Kidney epithelial cell (primary cell): ENCODE measurements around the gene ARHGAP24. TPM values are rescaled to one million over a fixed set of nuclear protein-coding genes. Genes with fewer than 3 reads are reported as not detected.

Source experiments
- DNase-seq: peaks from one replicate; pipeline ENCODE4 v3.0.0-alpha.2; 2010; ENCODE audit warnings: low read depth
- H3K27me3 ChIP-seq: 2 replicates; pipeline ENCODE4 v1.6.0; 2011; ENCODE audit warnings: low read length; ENCODE audit not compliant: control insufficient read depth, insufficient read depth
- H3K36me3 ChIP-seq: 2 replicates; pipeline ENCODE4 v1.5.1; 2011; ENCODE audit warnings: low read length; ENCODE audit not compliant: control insufficient read depth, insufficient read depth
- H3K4me3 ChIP-seq: 2 replicates; pipeline ENCODE4 v1.5.1; 2011; ENCODE audit warnings: low read depth, mild to moderate bottlenecking, control low read depth, low read length
- total RNA-seq: library from RNA; depleted of rRNA; stranded (reverse); fragments of >200 nt; gene quantifications from 2 replicates; pipeline ENCODE4 v1.2.3, GENCODE V29; 2015
- TF ChIP-seq, protein P1 (sequence below): IDR thresholded peaks from 2 replicates; pipeline ENCODE4 v1.5.1; 2011; ENCODE audit warnings: mild to moderate bottlenecking, moderate library complexity, low read length, control low read depth, inconsistent platforms; ENCODE audit not compliant: insufficient read depth, poor library complexity, severe bottlenecking

ARHGAP24 gene
- total RNA-seq, 1 donor from 2014 or later = 9.6 TPM

- TF ChIP-seq, protein P1, sequence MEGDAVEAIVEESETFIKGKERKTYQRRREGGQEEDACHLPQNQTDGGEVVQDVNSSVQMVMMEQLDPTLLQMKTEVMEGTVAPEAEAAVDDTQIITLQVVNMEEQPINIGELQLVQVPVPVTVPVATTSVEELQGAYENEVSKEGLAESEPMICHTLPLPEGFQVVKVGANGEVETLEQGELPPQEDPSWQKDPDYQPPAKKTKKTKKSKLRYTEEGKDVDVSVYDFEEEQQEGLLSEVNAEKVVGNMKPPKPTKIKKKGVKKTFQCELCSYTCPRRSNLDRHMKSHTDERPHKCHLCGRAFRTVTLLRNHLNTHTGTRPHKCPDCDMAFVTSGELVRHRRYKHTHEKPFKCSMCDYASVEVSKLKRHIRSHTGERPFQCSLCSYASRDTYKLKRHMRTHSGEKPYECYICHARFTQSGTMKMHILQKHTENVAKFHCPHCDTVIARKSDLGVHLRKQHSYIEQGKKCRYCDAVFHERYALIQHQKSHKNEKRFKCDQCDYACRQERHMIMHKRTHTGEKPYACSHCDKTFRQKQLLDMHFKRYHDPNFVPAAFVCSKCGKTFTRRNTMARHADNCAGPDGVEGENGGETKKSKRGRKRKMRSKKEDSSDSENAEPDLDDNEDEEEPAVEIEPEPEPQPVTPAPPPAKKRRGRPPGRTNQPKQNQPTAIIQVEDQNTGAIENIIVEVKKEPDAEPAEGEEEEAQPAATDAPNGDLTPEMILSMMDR = no peak
- no peaks in the 10 kb centered on the region for H3K36me3 ChIP-seq
- no peak overlapping the region for H3K4me3 ChIP-seq
- H3K27me3 ChIP-seq = no peaks in the 10 kb centered on the region
- DNase-seq = no peak
These were observed 43.0 kb upstream of the ARHGAP24 start for GRCh38 chr4:85431881-85432485.

DNA sequence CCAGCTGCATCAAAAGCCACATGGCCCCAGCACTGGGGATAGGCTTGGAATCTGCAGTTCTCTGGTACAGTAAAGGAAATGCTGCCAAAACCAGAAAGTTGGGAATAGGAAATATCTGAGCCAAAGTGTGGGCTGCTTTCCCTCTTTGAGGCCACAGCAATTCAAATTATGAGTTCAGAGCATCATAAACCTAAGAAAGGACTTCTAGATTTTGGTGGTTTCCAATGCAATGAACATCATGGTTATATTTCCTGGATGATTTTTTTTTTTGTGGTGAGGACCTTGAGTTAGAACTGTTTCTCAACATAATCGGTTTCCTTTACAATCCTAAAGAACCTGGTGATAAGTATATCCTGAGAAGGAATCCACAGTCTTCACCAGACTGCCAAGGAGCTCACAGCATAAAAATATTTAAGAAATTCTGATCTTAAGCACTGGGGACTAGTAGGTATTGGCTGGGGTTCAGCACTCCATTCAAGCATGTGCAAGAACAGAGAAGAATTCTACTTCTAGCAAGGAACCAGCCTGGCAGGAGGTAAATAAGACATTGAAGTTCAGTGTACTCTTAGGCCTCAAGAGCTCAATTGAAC is 29.8 kb upstream of the ARHGAP24 start:
- Histone ChIP-seq H3K36me3 (no peaks in the 10 kb centered on the region), H3K4me3 (no peak overlapping the region), H3K27me3 (no peaks in the 10 kb centered on the region)
- TF ChIP-seq, protein P1 = no peak
- DNase-seq = no peak

DNA sequence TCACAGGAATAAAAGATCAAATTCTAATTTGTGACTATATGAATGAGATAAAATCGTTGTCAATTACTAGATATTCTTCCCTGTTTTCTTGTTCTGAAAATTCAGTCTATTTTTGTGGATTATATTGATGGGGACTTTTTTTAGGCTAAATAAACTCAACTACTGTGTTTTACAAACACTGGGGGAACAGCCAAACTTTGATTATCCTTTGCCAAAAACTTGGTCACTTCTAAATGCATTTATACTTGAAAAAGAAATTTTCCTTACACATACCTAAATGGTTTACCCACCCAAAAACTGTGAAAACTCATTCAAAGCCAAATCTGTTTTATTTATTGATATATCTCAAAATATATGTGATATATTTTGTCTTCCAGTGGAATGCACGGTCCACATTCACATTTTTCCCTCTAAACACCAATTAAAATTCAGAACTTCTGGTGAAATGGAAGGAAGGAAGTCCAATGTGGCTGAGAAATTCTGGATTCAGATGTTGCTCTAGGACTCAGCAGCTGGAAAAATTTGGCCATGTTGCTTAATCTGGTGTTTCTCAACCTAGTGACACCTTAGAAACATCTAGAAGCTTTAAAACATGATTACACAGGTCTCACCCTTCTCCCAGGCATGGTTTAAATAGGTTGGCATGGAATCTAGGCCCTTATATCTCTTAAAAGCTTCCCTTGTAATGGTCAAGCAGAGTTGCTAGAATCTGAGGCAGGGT is 28.6 kb upstream of the ARHGAP24 start:
- H3K27me3 ChIP-seq = no peaks in the 10 kb centered on the region
- TF ChIP-seq, protein P1 = no peak
- no peaks in the 10 kb centered on the region for H3K36me3 ChIP-seq
- no peak for DNase-seq
- no peak overlapping the region for H3K4me3 ChIP-seq

DNA sequence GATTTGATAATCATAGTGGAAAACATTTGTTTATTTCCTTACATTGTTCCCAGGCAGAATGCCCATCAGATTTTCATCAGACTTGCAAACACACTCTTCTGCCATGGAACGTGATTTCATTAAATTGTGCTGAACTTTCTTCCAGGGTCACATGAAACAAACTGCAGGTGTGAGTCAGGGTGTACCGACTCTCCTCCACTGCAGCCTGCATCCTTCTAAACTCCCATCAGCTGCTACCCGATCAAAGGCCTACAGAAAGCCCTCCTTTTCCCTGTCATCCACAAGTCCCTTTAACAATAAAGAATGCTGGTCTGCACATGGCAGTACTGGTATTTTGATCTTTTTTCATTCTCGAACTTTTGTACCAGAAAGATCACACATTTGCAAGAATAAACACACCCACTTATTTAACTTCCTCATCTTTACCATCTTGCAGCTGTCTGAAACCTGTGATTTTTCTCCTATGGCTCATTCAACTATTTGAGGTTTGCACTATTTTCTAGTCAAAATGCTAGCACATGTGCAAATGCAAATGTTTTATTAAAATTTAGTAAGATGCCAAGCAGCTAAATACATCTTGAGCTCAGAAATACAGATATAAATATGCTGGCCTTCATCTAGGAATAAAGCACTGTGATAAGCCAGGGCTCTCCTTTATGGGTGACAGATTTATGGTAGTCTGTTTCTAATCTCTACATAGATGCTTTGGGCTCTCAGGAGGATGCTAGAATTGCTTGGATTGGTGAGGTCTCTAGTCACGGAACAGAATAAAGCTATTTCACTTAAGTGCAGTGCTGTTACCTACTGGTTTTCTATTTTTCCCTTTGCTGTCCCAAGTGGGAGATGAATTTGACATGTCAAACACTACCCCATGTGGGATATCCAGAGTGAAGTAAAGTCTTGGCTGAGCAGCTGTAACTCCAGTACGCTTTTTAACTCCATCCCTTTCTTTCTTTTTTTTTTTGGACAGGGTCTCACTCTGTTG is 25.8 kb upstream of the ARHGAP24 start:
- H3K4me3 ChIP-seq = no peak overlapping the region
- H3K27me3 ChIP-seq = no peaks in the 10 kb centered on the region
- TF ChIP-seq, protein P1 = no peak
- H3K36me3 ChIP-seq = no peaks in the 10 kb centered on the region
- DNase-seq = no peak

- TF ChIP-seq, protein P1 = no peak
- Histone ChIP-seq H3K36me3 (no peaks in the 10 kb centered on the region), H3K27me3 (no peaks in the 10 kb centered on the region), H3K4me3 (no peak overlapping the region)
- no peak for DNase-seq
These were observed 22.8 kb upstream of the ARHGAP24 start for GRCh38 chr4:85452058-85452731.
